K562 (cell line): ENCODE measurements around the gene OPCML. TPM values are rescaled to one million over a fixed set of nuclear protein-coding genes. Genes with fewer than 3 reads are reported as not detected.

Experiments
- ATAC-seq: fragments of 200-7000 bp; cut with Tn5 transposase; 3 replicates; pipeline ENCODE4 v1.9.1; 2020; ENCODE audit warnings: moderate library complexity
- BruUV-seq: library from RNA; stranded (reverse); fragments of 400-500 nt; replicated peaks from 2 replicates; lab custom pipeline; 2021; lab: Mats Ljungman, UMichigan
- CTCF ChIA-PET: fragments of 300-600 bp; formaldehyde crosslinking; extraction: SDS; loops from one replicate; lab custom pipeline; 2021; ENCODE audit warnings: low intra/inter-chr PET ratio; lab: Yijun Ruan, JAX
- POLR2A ChIA-PET: fragments of 300-600, 350-650 bp; sonication (Branson Sonifier 250); formaldehyde crosslinking; extraction: SDS; loops from one replicate; lab custom pipeline; 2021; ENCODE audit warnings: antibody characterized with exemption, inconsistent platforms; lab: Yijun Ruan, JAX
- DNase-seq, 4 experiments: peaks; one replicate each; pipeline versions ENCODE4 v3.0.0 to v3.0.0-alpha.2; 2011 to 2018; ENCODE audit warnings: low spot score in 3 of 4, mixed read lengths in 3 of 4; ENCODE audit errors: extremely low read depth in 1 of 4
- FAIRE-seq: peaks from 2 replicates; lab custom pipeline; 2011; peaks lifted over from hg19 to GRCh38; lab: Jason Lieb, UNC
- H2AFZ ChIP-seq: 2 replicates; pipeline ENCODE4 v1.6.0; 2011; ENCODE audit warnings: low read depth, low read length, control low read depth, inconsistent platforms
- H3K27ac ChIP-seq: fragments of 200-600 bp; 3 replicates; pipeline ENCODE4 v1.8.0; 2011; ENCODE audit warnings: low read depth, mild to moderate bottlenecking, control low read depth, inconsistent platforms, low read length, moderate library complexity, mixed read lengths; ENCODE audit errors: extremely low read depth
- H3K27me3 ChIP-seq, 2 experiments: fragments of 300-600 bp in 1 of 2; 2 replicates in 1 of 2; 3 replicates in 1 of 2; pipeline versions ENCODE4 v1.6.0 to v1.8.0; 2011; ENCODE audit warnings: inconsistent platforms in 2 of 2, low read length in 2 of 2, mild to moderate bottlenecking in 1 of 2, mixed read lengths in 1 of 2, moderate library complexity in 1 of 2; ENCODE audit not compliant: control insufficient read depth in 2 of 2, insufficient read depth in 2 of 2
- H3K36me3 ChIP-seq: fragments of 300-600 bp; 3 replicates; pipeline ENCODE4 v1.8.0; 2011; ENCODE audit warnings: mild to moderate bottlenecking, low read length, inconsistent platforms; ENCODE audit not compliant: control insufficient read depth, insufficient read depth
- H3K4me1 ChIP-seq, 2 experiments: fragments of 200-600 bp in 1 of 2; replicated peaks in 1 of 2; 2 replicates in 1 of 2; 3 replicates in 1 of 2; pipeline versions ENCODE4 v1.5.1 to v1.8.0; 2011; ENCODE audit warnings: inconsistent platforms in 2 of 2, low read length in 2 of 2, mild to moderate bottlenecking in 1 of 2, mixed read lengths in 1 of 2, moderate library complexity in 1 of 2; ENCODE audit not compliant: control insufficient read depth in 2 of 2, insufficient read depth in 2 of 2
- H3K4me2 ChIP-seq: 2 replicates; pipeline ENCODE4 v1.6.1; 2011; ENCODE audit warnings: low read length, control low read depth, inconsistent platforms, mixed read lengths; ENCODE audit not compliant: insufficient read depth
- H3K4me3 ChIP-seq: fragments of 200-600 bp; sonication (generic), shearing (Covaris generic); 2 replicates; pipeline ENCODE4 v1.5.1; 2016; ENCODE audit warnings: control low read depth, inconsistent platforms
- H3K79me2 ChIP-seq: fragments of 200-600 bp; 3 replicates; pipeline ENCODE4 v1.8.0; 2011; ENCODE audit warnings: low read length, inconsistent platforms; ENCODE audit not compliant: control insufficient read depth, insufficient read depth
- H3K9ac ChIP-seq, 2 experiments: 2 replicates each; pipeline versions ENCODE4 v1.6.0 to v1.6.1; 2011; ENCODE audit warnings: low read depth in 2 of 2, low read length in 2 of 2, control low read depth in 1 of 2, inconsistent platforms in 1 of 2, mild to moderate bottlenecking in 1 of 2, mixed read lengths in 1 of 2; ENCODE audit not compliant: insufficient read depth in 1 of 2
- H3K9me1 ChIP-seq: one replicate; pipeline ENCODE4 v1.6.0; 2011; ENCODE audit warnings: inconsistent platforms, mild to moderate bottlenecking, low read length, moderate library complexity; ENCODE audit not compliant: control insufficient read depth, insufficient read depth
- H3K9me3 ChIP-seq: replicated peaks from 2 replicates; pipeline ENCODE4 v1.5.1; 2011; ENCODE audit warnings: low read depth, low read length, inconsistent platforms; ENCODE audit not compliant: control insufficient read depth, insufficient read depth
- H4K20me1 ChIP-seq: replicated peaks from 2 replicates; pipeline ENCODE4 v1.6.1; 2011; ENCODE audit warnings: low read length, inconsistent platforms, mixed read lengths; ENCODE audit not compliant: control insufficient read depth, insufficient read depth
- BCOR ChIP-seq: fragments of 450-650 bp; IDR thresholded peaks from 2 replicates; pipeline ENCODE4 v1.6.1; 2016
- CBFA2T2 ChIP-seq: fragments of 450-650 bp; conservative IDR thresholded peaks from 2 replicates; pipeline ENCODE4 v1.6.1; 2017; ENCODE audit warnings: mild to moderate bottlenecking
- CBFA2T3 ChIP-seq: fragments of 450-650 bp; IDR thresholded peaks from 2 replicates; pipeline ENCODE4 v1.6.1; 2017
- ETS2 ChIP-seq: IDR thresholded peaks from 2 replicates; pipeline ENCODE4 v1.6.1; 2016; ENCODE audit warnings: borderline replicate concordance, missing genetic modification characterization, mild to moderate bottlenecking, moderate library complexity, missing compliant biosample characterization; ENCODE audit not compliant: poor library complexity, severe bottlenecking
- MAFF ChIP-seq: IDR thresholded peaks from 2 replicates; pipeline ENCODE4 v1.6.1; 2012; ENCODE audit warnings: low read length, improper control_type of control experiment
- SMAD4 ChIP-seq: fragments of 250-450 bp; sonication (Bioruptor Pico); conservative IDR thresholded peaks from 2 replicates; pipeline ENCODE4 v1.8.0; 2021; ENCODE audit warnings: inconsistent platforms, mild to moderate bottlenecking, moderate library complexity
- SMC3 ChIP-seq: conservative IDR thresholded peaks from 2 replicates; pipeline ENCODE4 v1.6.1; 2011; ENCODE audit warnings: low read depth, low read length, improper control_type of control experiment; ENCODE audit not compliant: insufficient read depth
- STAT5B ChIP-seq: fragments of 250-450 bp; sonication (Bioruptor Pico); IDR thresholded peaks from 2 replicates; pipeline ENCODE4 v1.8.0; 2021; ENCODE audit warnings: mild to moderate bottlenecking, inconsistent platforms
- TAF15 ChIP-seq: fragments of 200-400 bp; formaldehyde crosslinking; IDR thresholded peaks from 2 replicates; pipeline ENCODE4 v1.6.1; 2017; ENCODE audit warnings: mild to moderate bottlenecking, low read depth, low read length, moderate library complexity
- TRIM24 ChIP-seq, 2 experiments: fragments of 450-650 bp; IDR thresholded peaks; 2 replicates each; pipeline ENCODE4 v1.6.1; 2016
- TSHZ1 ChIP-seq: fragments of 250-450 bp; sonication (Bioruptor Pico); IDR thresholded peaks from 2 replicates; pipeline ENCODE4 v1.4.0; 2020; ENCODE audit warnings: mild to moderate bottlenecking, moderate library complexity
- ZNF23 ChIP-seq: fragments of 250-450 bp; sonication (Bioruptor Pico); IDR thresholded peaks from 2 replicates; pipeline ENCODE4 v1.4.0; 2020; ENCODE audit warnings: mild to moderate bottlenecking
- WGBS: fragments of 100-300 bp; shearing (Covaris generic); methylation state at CpG from one replicate; pipeline ENCODE4 v1.1.6; 2016; ENCODE audit warnings: low coverage, mixed read lengths; ENCODE audit not compliant: insufficient coverage; ENCODE audit errors: missing lambda C conversion rate; 5-methylcytosine and 5-hydroxymethylcytosine counted together
- in situ Hi-C: fragments of 300-500 bp; cut with MboI; formaldehyde crosslinking; loops from 4 replicates; pipeline ENCODE4 v1.15.0; 2018; ENCODE audit warnings: inconsistent platforms, mixed read lengths
- intact Hi-C: fragments of 100-400 bp; cut with micrococcal nuclease; formaldehyde crosslinking; loops from 2 replicates; pipeline ENCODE4 v1.14.2; 2022
- polyA plus RNA-seq, 8 experiments: library from polyadenylated mRNA; depleted of rRNA in 4 of 8; stranded (reverse) in 5 of 8; unstranded in 3 of 8; fragments of >200 nt; fragmentation: Nextera tagmentation in 2 of 8; fragmentation: Illumina TruSeq in 1 of 8; extraction: Ambion mirVana in 2 of 8; extraction: Trizol in 1 of 8; gene quantifications; 2 replicates each; pipeline versions ENCODE4 v1.2.1 to v1.2.3, GENCODE V29; 2011 to 2014; ENCODE audit warnings: inconsistent platforms in 1 of 8, missing spikeins in 1 of 8
- total RNA-seq, 7 experiments: library from RNA; depleted of rRNA in 6 of 7; stranded (reverse); fragments of >200 nt in 6 of 7; fragmentation: Illumina TruSeq in 2 of 7; extraction: Trizol in 2 of 7; gene quantifications; 2 replicates each; pipeline versions ENCODE4 v1.2.1 to v1.2.3, GENCODE V29; 2011 to 2021; ENCODE audit warnings: low replicate concordance in 1 of 7
- TF ChIP-seq, protein P1 (sequence below): fragments of 250-450 bp; sonication (Bioruptor Pico); IDR thresholded peaks from 2 replicates; pipeline ENCODE4 v1.5.0; 2020; ENCODE audit warnings: mild to moderate bottlenecking
- TF ChIP-seq, protein P2 (sequence below): fragments of 450-650 bp; IDR thresholded peaks from 2 replicates; pipeline ENCODE4 v1.6.1; 2014; ENCODE audit warnings: low read depth, mild to moderate bottlenecking, moderate library complexity, borderline replicate concordance
- TF ChIP-seq, protein P3 (sequence below): IDR thresholded peaks from 2 replicates; pipeline ENCODE4 v1.6.1; 2012; ENCODE audit warnings: low read depth, low read length, improper control_type of control experiment, borderline replicate concordance

Gene OPCML
- total and polyA plus RNA-seq, 9 of the 15 experiments (the other 6 are each of a cell fraction or from before 2014, with no cell fraction given), result not detected

DNA sequence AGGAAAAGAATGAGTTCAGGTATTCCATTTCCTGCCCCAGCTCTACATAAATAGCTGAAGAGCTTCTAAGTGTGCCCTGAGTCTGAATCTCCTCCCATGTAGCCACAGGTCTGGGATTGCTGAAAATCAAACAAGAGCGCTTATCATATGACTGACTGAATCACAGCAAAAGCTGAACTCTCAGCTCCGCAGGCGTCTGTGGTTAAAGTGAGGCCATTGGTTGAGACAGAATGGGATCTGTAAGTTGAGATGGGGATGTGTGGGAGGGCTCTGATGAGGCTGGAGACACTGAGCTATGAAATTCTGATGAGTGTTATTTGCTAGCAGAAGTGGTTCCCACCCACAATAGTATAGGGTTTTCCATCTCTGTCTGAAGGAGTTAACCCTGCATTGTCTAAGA lies 637.0 kb downstream of the OPCML start:
- H3K27ac ChIP-seq, result no peak overlapping the region
- no peaks in the 10 kb centered on the region for H3K79me2 ChIP-seq
- DNase-seq, result no peak
- ATAC-seq, result no peak
- H2AFZ ChIP-seq, result no peak overlapping the region
- ChIA-PET CTCF (no interaction called here), POLR2A (no interaction called here)
- intact Hi-C loops (no loop called here), in situ Hi-C loops (no loop called here)
- H3K36me3 ChIP-seq, result no peaks in the 10 kb centered on the region
- no peaks in the 10 kb centered on the region for H3K27me3 ChIP-seq
- H3K4me1 ChIP-seq, result no peaks in the 10 kb centered on the region
- no peak for FAIRE-seq
- no TSS peak for BruUV-seq
- H3K9me3 ChIP-seq, result no peaks in the 10 kb centered on the region
- no peak overlapping the region for H3K4me2 ChIP-seq
- H3K9ac ChIP-seq, result no peak overlapping the region
- 0% methylated on average over 3 of the region's 3 CpGs for WGBS
- no peaks in the 10 kb centered on the region for H3K9me1 ChIP-seq
- no peak overlapping the region for H3K4me3 ChIP-seq
- no peaks in the 10 kb centered on the region for H4K20me1 ChIP-seq
- TF ChIP-seq, protein P1, sequence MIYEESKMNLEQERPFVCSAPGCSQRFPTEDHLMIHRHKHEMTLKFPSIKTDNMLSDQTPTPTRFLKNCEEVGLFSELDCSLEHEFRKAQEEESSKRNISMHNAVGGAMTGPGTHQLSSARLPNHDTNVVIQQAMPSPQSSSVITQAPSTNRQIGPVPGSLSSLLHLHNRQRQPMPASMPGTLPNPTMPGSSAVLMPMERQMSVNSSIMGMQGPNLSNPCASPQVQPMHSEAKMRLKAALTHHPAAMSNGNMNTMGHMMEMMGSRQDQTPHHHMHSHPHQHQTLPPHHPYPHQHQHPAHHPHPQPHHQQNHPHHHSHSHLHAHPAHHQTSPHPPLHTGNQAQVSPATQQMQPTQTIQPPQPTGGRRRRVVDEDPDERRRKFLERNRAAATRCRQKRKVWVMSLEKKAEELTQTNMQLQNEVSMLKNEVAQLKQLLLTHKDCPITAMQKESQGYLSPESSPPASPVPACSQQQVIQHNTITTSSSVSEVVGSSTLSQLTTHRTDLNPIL (CRISPR knock-in tag), result no peak
- TF ChIP-seq BCOR, result no peak
- TF ChIP-seq CBFA2T2, result no peak
- no peak for TF ChIP-seq ZNF23 (CRISPR knock-in tag)
- TF ChIP-seq, protein P2, sequence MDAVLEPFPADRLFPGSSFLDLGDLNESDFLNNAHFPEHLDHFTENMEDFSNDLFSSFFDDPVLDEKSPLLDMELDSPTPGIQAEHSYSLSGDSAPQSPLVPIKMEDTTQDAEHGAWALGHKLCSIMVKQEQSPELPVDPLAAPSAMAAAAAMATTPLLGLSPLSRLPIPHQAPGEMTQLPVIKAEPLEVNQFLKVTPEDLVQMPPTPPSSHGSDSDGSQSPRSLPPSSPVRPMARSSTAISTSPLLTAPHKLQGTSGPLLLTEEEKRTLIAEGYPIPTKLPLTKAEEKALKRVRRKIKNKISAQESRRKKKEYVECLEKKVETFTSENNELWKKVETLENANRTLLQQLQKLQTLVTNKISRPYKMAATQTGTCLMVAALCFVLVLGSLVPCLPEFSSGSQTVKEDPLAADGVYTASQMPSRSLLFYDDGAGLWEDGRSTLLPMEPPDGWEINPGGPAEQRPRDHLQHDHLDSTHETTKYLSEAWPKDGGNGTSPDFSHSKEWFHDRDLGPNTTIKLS, result no peak
- no peak for TF ChIP-seq STAT5B (CRISPR knock-in tag)
- TF ChIP-seq, protein P3, sequence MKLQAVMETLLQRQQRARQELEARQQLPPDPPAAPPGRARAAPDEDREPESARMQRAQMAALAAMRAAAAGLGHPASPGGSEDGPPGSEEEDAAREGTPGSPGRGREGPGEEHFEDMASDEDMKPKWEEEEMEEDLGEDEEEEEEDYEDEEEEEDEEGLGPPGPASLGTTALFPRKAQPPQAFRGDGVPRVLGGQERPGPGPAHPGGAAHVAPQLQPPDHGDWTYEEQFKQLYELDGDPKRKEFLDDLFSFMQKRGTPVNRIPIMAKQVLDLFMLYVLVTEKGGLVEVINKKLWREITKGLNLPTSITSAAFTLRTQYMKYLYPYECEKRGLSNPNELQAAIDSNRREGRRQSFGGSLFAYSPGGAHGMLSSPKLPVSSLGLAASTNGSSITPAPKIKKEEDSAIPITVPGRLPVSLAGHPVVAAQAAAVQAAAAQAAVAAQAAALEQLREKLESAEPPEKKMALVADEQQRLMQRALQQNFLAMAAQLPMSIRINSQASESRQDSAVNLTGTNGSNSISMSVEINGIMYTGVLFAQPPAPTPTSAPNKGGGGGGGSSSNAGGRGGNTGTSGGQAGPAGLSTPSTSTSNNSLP, result no peak
- TF ChIP-seq SMC3, result no peak
- no peak for TF ChIP-seq TRIM24 (IDR thresholded peaks at IDR 0.05)
- no peak for TF ChIP-seq CBFA2T3
- no peak for TF ChIP-seq TAF15
- no peak for TF ChIP-seq ETS2
- no peak for TF ChIP-seq SMAD4 (CRISPR knock-in tag)
- no peak for TF ChIP-seq MAFF
- TF ChIP-seq TSHZ1 (CRISPR knock-in tag), result no peak
